Pulmonary artery endothelial cell (primary cell): ENCODE data around the gene UPF1. TPM values are rescaled to one million over a fixed set of nuclear protein-coding genes. Genes with fewer than 3 reads are reported as not detected.
"Not testable (repeated sequence)": the region's sequence is repeated elsewhere in the genome, so short reads cannot be mapped to it uniquely, and the experiment has no call there.

Source experiments
- DNase-seq: peaks from one replicate; pipeline ENCODE4 v3.0.0-alpha.2; 2011; ENCODE audit warnings: low read depth, low spot score
- total RNA-seq: library from RNA; depleted of rRNA; stranded (reverse); fragments of >200 nt; gene quantifications from 2 replicates; pipeline ENCODE4 v1.2.3, GENCODE V29; 2014

UPF1 gene
- total RNA-seq, 1 donor from 2014 or later = 62.3 TPM

- DNase-seq = no peak
Observed at GRCh38 chr19:18897094-18898029, 65.6 kb downstream of the UPF1 start.

DNA sequence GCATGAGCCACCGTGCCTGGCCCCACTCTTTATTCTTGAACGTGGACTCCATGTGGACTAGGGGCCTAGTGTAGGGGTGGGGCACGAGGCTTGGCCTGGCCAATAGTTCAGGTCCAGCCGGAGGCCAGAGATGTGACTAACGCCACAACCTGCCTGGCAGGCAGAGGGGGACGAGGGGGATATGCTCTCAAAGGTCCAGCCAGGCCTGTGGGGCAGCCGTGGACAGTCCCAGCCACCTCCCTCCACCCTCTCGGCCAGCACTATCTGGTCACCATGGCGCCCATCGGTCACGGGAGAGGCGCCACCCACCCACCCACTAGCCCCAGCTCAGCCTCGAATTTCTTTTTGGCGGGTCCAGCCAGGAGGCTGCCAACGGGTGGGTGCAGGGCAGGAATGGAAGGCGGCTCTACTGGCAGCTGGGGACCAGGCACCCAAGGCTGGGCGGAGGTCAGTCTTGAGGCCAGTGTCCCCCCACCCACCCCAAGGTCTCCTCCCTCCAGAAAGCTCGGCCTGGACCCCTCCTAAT lies 66.4 kb downstream of the UPF1 start:
- no peak for DNase-seq

DNA sequence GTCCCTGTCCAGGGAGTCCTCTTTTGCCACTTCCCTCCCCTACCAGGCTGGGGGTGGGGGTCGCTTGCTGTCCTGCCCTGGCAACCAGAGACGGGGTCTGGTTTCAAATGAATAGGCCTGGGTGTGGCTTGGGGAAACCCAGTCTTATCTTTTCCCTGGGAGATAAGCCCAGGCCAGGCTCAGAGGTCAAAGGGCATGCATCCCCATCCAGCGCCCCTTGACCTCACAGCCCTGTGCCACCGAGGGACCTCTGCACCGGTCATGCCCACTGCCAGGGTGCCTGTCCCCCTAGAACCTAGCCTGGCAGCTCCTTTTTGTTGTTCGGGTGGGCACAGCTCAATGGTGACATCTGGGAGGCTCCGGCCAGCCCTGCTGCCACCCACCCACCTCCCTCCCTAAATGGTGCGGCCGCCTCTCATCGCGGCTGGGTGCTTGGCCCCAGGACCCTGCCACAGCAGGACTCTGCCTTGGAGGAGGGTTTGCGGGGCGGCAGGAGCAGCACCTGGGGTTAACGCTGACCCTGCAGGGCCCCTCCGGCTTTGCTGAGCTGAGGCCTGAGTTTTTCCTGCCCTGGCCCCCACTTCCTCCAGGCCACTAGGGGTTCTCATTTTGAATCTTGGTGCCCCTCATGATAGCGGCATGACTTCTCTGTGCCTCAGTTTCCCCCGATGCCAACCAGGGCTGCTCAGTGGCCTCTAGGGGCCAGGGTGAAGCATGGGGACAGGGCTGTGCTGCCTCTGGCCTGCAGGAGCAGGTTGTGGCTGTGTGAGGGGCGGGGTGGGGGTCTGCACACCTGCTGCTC lies 67.0 kb downstream of the UPF1 start:
- DNase-seq = no peak

GRCh38 chr19:18899624-18900560 lies 68.1 kb downstream of the UPF1 start:
- DNase-seq = no peak

- no peak for DNase-seq
Observed at GRCh38 chr19:18900700-18901481, 69.1 kb downstream of the UPF1 start.

DNA sequence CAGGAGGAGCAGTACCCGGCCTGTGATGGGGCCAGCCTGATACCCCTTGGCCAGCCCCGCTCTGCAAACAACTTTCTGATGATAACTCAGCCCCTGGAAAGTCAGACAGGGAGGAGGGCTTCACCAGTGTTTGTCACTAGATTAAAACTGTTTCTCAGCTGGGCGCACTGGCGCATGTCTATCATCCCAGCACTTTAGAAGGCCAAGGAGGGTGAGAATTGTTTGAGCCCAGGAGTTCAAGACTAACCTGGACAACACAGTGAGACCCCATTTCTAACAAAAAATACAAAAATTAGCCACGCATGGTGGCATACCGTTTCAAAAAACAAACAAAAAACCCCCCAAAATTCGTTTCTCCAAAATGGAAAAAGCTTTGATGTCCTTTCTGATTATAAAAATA lies 69.7 kb downstream of the UPF1 start:
- DNase-seq = no peak

DNA sequence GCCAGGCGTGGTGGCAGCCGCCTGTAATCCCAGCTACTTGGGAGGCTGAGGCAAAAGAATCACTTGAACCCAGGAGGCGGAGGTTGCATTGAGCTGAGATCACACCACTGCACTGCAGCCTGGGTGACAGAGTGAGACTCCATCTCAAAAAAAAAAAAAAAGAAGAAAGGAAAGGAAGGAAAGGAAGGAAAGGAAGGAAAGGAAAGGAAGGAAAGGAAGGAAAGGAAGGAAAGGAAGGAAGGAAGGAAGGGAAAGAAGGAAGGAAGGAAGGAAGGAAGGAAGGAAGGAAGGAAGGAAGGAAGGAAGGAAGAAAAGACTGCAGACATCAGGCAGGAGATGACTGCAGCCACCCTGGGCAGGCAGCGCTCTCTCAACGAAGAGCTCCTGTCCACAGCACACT lies 70.8 kb downstream of the UPF1 start:
- DNase-seq = not testable (repeated sequence)

- DNase-seq = no peak
Observed at GRCh38 chr19:18903156-18904037, 71.6 kb downstream of the UPF1 start.

DNA sequence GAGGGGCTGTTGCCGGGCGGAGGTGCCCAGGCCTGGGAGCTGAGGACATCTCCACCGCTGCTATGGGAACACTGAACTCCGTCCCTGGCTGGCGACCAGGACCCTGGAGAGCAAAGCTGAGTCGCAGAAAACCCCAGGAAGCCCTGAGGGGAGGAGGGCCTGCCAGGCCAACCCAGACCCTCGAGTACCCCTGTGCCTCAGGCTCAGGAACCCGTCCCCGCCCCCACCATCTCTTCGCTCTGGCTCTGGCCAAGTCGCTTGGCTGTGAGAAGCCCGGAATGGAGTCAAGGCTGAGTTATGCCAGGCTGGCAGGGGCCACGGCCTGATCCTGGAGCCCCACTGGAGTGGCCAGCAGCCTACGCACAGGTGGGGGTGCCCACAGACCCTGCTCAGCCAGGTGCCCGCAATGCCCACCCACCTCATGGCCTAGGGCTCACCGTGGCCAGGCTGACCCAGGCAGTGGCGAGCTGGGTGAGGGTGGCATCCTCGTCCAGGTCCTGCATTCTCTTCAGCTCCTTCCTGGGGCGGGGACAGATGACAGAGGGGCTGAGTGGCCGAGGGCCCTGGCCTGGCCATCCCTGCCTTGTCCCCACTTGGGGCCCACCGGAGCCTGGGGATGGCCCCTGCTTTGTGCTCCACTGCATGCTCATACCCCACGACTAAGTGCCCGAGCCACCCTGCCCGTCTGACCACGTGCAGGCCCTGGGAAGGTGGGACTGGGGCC lies 72.7 kb downstream of the UPF1 start:
- no peak for DNase-seq

GRCh38 chr19:18905058-18905456 lies 73.3 kb downstream of the UPF1 start:
- DNase-seq = no peak

GRCh38 chr19:18905513-18906236 lies 73.9 kb downstream of the UPF1 start:
- no peak for DNase-seq

DNA sequence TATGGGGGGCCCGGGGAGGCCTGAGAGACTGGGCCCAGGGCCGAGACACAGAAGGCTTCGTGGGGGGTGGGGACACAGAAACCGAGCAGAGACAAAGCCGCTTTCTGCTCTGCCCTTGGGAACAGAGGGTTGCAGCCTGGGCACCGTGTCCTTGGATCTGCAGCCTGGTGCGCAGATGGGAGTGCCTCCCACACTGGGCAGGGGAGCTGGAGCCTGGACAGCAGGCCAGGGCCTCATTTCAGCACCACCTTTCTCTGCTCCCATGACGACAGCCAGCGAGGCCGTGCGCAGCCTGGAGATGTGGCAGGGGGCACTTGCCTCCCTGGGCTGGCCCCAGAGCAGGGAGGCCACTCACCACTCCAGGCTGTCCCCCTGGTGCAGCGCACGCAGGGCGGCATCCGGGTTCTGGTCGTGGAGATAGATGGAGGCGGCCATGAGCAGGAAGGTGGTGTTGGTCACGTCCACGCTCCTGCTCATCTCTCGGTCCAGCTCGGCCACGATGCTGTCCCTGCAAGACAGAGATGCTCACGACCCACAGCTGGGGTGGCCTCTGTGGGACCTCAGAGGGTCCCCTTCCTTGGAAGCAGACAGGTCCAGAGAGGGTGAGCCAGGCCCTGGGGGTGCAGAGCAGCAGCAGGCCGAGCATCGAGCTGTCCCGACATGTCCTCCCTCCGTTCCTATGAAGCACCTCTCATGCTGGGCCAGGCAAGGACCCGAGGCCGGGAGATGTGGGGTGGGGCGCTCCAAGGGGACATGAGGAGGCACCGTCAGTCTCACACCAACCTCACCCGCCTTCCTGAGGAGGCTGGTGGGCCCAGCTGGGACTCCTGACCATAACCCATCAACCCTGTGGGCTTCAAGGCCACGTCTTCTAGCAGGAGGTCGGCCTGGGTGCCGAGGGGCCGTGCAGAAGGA lies 75.1 kb downstream of the UPF1 start:
- DNase-seq = no peak

GRCh38 chr19:18908917-18909619 lies 77.3 kb downstream of the UPF1 start:
- DNase-seq = no peak

- no peak for DNase-seq
Observed at GRCh38 chr19:18910010-18910409, 78.3 kb downstream of the UPF1 start.

DNA sequence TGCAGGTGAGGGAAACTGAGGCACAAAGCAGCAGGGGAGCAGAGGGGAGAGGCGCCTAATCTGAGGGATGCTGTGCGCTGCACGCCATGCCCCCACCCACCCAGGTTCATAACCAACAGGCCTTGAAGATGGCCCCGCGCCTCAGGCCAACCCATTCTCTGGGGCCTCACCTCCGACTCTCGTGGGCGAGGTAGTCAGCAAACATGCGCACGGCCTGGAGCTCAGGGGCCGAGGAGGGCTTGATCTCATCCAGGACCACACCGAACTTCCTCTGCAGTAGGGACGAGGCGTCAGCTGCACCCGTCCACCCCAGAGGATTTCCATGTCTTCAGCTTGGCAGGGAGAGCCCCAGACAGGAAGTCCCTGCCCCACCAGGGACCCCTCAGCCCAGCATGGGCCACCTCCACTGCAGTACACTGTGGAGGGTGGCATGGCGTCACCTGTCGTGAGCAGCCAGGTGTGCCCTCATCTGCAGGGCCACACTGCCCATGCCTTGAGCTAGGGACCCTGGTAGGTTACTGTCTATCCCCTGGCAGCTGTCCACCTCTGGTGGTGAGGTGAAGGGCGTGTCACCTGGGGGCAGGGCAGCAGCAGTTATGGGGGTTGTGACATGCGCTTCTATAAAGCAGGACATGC lies 79.2 kb downstream of the UPF1 start:
- no peak for DNase-seq

DNA sequence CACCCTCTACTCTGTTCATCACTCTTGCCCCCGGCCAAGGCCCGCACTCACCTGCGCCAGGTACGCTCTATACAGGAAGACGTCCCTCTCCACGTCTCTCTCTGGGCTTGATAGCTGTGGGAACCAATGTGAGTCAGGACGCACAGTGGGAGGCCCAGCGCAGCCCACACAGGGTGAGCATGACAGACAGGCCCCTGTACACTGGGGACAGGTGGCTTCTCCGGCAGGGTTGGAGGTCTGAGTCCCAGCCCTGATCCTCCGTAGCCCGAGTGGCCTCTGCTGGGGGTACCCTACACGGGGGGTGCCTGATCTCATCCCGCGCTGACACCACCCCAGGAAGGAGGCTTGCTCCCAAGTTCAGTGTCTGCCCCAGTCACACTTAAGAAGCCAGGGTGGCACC lies 81.2 kb downstream of the UPF1 start:
- DNase-seq = no peak
